Endothelial cell (in vitro differentiated cells): ENCODE measurements around the gene ALOX5AP. TPM values are rescaled to one million over a fixed set of nuclear protein-coding genes. Genes with fewer than 3 reads are reported as not detected.

Experiments used
- DNase-seq: peaks from one replicate; pipeline ENCODE4 v3.0.0; 2021; ENCODE audit warnings: low spot score
- H3K27ac Mint-ChIP-seq: one replicate; pipeline ENCODE4 v1.8.0; 2021; ENCODE audit warnings: mixed read lengths, inconsistent platforms; ENCODE audit not compliant: unreplicated experiment
- H3K27me3 Mint-ChIP-seq: one replicate; pipeline ENCODE4 v1.8.0; 2021; ENCODE audit warnings: mild to moderate bottlenecking, moderate library complexity, mixed read lengths, inconsistent platforms; ENCODE audit not compliant: unreplicated experiment
- H3K36me3 Mint-ChIP-seq: one replicate; pipeline ENCODE4 v1.8.0; 2021; ENCODE audit warnings: mild to moderate bottlenecking, low read depth, mixed read lengths, inconsistent platforms; ENCODE audit not compliant: unreplicated experiment
- H3K4me1 Mint-ChIP-seq: one replicate; pipeline ENCODE4 v1.8.0; 2021; ENCODE audit warnings: mild to moderate bottlenecking, mixed read lengths, inconsistent platforms; ENCODE audit not compliant: unreplicated experiment
- H3K4me3 Mint-ChIP-seq: one replicate; pipeline ENCODE4 v1.8.0; 2021; ENCODE audit warnings: mild to moderate bottlenecking, mixed read lengths, inconsistent platforms; ENCODE audit not compliant: unreplicated experiment
- H3K9me3 Mint-ChIP-seq: one replicate; pipeline ENCODE4 v1.8.0; 2021; ENCODE audit warnings: mixed read lengths, inconsistent platforms; ENCODE audit not compliant: unreplicated experiment
- total RNA-seq: library from RNA; stranded (reverse); fragmentation: NEBNext Ultra II Directional; extraction: Animal tissue kit (Norgen Biotek cat#: 25700); gene quantifications from one replicate; pipeline ENCODE4 v1.2.1, GENCODE V29; 2021; ENCODE audit not compliant: unreplicated experiment
- TF ChIP-seq, protein P1 (sequence below): fragments of 200-600 bp; sonication (generic); IDR thresholded peaks from one replicate; pipeline ENCODE4 v1.5.0; 2021; ENCODE audit warnings: antibody characterized with exemption; ENCODE audit not compliant: unreplicated experiment

The ALOX5AP gene
- total RNA-seq, 1 donor from 2014 or later = 1.9 TPM

DNA sequence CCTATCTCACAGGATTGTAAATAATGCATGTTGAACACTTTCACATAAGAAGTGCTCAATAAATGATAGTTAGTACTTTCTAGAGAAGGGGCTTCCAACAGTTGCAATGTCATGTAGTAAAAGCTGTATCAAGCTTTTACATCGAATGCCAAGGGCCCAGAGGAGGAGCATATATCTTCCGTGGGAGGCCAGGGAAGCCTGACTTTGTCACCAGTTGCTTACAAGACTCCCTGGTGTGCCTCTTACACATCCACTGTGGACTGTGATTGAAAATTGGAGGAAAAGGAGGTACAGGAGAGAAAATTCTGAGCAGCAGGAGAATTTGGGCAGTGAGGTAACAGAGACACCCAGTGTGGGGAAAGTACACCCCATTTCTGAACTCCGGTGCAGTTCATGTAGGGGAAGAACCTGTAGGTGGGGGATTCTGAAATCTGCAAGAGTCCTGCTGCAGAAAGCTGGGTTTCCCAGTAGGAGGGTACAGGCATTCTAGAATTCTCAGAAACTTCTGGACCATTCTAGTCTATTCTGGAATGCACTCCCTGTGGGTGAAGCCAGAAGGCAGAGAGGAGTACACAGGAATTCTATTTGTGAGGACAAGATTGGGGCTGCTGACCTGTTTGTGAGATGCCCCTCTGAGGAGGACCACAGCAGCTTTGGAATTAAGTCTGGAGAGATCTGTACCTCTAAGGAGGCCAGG, 54.0 kb downstream of the ALOX5AP start:
- Mint-ChIP-seq H3K4me3 (no peak overlapping the region), H3K9me3 (no peaks in the 10 kb centered on the region), H3K36me3 (no peaks in the 10 kb centered on the region), H3K4me1 (no peaks in the 10 kb centered on the region), H3K27me3 (peaks cover 10% of the 10 kb centered on the region), H3K27ac (no peak overlapping the region)
- TF ChIP-seq, protein P1, sequence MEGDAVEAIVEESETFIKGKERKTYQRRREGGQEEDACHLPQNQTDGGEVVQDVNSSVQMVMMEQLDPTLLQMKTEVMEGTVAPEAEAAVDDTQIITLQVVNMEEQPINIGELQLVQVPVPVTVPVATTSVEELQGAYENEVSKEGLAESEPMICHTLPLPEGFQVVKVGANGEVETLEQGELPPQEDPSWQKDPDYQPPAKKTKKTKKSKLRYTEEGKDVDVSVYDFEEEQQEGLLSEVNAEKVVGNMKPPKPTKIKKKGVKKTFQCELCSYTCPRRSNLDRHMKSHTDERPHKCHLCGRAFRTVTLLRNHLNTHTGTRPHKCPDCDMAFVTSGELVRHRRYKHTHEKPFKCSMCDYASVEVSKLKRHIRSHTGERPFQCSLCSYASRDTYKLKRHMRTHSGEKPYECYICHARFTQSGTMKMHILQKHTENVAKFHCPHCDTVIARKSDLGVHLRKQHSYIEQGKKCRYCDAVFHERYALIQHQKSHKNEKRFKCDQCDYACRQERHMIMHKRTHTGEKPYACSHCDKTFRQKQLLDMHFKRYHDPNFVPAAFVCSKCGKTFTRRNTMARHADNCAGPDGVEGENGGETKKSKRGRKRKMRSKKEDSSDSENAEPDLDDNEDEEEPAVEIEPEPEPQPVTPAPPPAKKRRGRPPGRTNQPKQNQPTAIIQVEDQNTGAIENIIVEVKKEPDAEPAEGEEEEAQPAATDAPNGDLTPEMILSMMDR = no peak
- no peak for DNase-seq

DNA sequence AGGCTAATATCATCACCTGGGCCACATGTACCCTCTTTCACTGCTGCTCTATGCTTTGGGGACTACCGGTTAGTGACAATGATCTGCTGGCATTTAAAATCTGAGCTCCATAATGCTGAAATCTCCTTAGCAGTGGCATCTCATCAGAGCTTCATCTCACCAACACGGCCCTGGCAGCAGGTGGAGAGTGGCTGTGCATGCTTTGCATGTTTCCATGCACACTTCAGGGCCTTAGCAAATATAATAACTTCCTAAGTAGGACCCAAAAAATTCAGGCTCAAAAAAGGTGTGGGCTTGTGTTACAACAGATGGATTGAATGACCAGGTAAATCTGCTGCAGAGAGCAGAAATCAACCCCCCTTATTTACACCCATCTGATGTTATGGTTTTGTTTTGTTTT, 55.2 kb downstream of the ALOX5AP start:
- H3K27me3 Mint-ChIP-seq = peaks cover 9% of the 10 kb centered on the region
- no peaks in the 10 kb centered on the region for H3K4me1 Mint-ChIP-seq
- no peaks in the 10 kb centered on the region for H3K9me3 Mint-ChIP-seq
- TF ChIP-seq, protein P1 = no peak
- H3K36me3 Mint-ChIP-seq = no peaks in the 10 kb centered on the region
- H3K27ac Mint-ChIP-seq = no peak overlapping the region
- no peak overlapping the region for H3K4me3 Mint-ChIP-seq
- no peak for DNase-seq

DNA sequence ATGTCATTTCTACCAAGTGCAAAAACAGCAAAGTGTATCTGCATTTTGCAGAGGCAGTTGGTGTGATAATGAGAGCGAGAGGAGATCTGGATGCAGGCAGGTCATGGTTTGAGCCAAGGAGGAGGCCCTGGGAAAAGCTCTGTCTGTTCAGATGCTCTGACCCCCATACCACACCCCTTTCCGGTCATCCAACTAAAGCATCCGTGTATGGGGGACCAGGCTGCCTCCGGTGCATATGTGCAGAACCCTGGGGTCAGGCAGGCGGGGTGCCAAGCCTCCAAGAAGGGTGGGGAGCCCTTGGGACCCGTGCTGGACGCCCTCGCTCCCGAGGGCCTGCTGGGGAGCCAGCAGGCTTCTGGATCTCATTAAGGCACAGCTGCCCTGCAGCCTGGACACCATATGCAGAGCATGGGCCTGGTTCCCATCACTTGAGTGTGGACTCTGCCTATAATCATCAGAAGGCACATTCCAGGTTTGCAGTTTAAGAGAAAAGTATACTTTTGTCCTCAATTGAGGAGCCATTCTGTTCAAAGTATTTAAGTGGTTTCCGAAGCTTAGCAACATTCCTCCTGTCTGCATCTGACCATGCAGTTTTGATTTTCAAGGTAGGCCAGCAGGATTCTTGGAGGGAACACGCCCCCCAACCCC, 56.1 kb downstream of the ALOX5AP start:
- H3K27ac Mint-ChIP-seq = no peak overlapping the region
- peaks cover 3% of the 10 kb centered on the region for H3K4me1 Mint-ChIP-seq
- H3K4me3 Mint-ChIP-seq = no peak overlapping the region
- H3K27me3 Mint-ChIP-seq = peaks cover 9% of the 10 kb centered on the region
- no peaks in the 10 kb centered on the region for H3K36me3 Mint-ChIP-seq
- no peak for DNase-seq
- no peaks in the 10 kb centered on the region for H3K9me3 Mint-ChIP-seq
- TF ChIP-seq, protein P1 = no peak

DNA sequence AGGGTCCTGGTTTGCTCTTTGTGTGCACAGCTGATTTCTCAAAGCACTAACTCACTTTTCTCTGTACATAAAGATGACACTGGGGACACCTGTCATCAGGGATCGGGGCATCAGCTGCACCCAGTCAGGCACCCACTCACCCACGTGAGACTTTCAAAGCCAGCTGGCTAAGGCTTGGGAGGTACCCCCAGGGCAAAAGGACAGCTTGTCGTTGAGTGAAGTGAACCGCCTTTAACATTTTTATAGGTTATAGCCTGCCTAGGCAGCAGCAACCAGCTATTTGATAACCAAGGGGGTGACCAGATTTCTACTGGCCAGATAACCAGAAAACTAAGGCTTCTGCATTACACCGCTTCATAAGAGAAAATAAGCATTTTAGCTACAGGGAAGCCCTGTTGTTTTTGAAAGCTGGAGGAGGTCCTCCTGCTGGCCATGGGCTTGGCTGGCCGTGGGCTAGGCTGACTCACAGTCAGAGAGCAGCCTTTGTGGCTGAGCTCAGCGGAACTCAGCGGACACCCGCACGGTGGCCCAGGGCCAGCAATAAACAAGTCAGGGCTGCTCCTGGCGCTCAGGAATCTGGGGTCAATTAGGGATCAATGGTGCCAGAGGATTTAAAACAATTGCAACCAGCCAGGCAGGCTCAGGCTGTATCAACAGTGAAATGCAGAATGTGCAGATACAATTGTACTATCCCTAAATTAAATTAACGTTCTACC, 57.1 kb downstream of the ALOX5AP start:
- no peak for DNase-seq
- Mint-ChIP-seq H3K27ac (no peak overlapping the region), H3K27me3 (peaks cover 9% of the 10 kb centered on the region)

More for the DNA sequence above, 57.1 kb downstream of the ALOX5AP start:
- H3K36me3 Mint-ChIP-seq = no peaks in the 10 kb centered on the region
- TF ChIP-seq, protein P1 = no peak
- H3K4me3 Mint-ChIP-seq = no peak overlapping the region
- H3K4me1 Mint-ChIP-seq = peaks cover 3% of the 10 kb centered on the region
- H3K9me3 Mint-ChIP-seq = no peaks in the 10 kb centered on the region
